GM18499 (cell line): ENCODE results near the gene SPDYC.

ENCODE experiments used
- ATAC-seq: cut with Tn5 transposase; IDR thresholded peaks from one replicate; pipeline ENCODE4 v1.9.1; 2021; ENCODE audit warnings: moderate number of reproducible peaks; ENCODE audit not compliant: insufficient read depth, unreplicated experiment

The SPDYC gene

GRCh38 chr11:65217441-65218423, 47.7 kb downstream of the SPDYC start:
- ATAC-seq = no peak

DNA sequence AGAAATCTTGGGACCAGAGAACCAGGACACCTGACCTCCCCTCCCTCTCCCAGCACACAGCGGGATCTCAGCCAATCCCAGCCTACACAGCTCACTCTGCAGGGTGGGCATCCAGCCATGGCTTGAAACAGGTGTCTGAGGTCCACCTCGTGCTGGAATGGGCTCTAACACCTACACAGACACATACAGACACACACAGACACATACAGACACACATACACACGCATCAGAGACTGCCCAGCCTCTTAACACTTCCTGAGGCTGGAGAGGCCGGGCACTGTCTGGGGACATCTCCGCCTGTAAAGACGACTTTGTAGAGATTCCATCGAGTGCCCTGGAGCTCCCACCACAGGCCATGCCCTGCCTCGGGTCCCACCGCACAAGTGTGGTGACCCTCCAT, 48.4 kb downstream of the SPDYC start:
- ATAC-seq = no peak

GRCh38 chr11:65219930-65220213, 49.8 kb downstream of the SPDYC start:
- no peak for ATAC-seq

DNA sequence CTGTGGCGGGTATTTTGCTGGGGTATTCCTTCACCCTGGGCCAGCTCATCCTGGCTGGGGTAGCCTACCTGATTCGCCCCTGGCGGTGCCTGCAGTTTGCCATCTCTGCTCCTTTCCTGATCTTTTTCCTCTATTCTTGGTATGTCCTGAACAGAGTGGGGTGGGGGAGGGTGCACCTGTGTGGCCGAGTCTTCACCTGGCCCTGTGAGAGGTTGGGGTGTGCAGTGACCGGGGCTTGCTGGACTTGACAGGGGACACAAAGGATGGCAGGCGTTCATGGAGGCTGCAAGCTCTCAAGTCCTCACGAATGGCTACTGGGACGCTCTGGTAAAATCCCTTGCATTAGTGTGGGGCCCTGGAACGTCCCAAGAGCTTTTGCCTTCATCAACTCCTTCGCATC, 51.0 kb downstream of the SPDYC start:
- no peak for ATAC-seq
